ENCODE measurements around the gene CKS2. TPM values are rescaled to one million over a fixed set of nuclear protein-coding genes. Genes with fewer than 3 reads are reported as not detected.
"Not testable (repeated sequence)": the region's sequence is repeated elsewhere in the genome, so short reads cannot be mapped to it uniquely, and the experiment has no call there.

CKS2 gene
- 11.6 TPM for total RNA-seq
- long read RNA-seq, transcript CKS2-201 (3 exons, 613 nt), result major isoform, 6 of 11 reads
- long read RNA-seq, partial matches to known transcripts, result 5 of 11 reads
- long read RNA-seq, other reads (novel, unspliced or antisense), result 0 of 11 reads

- peak; percentile 100 for DNase-seq
- Histone ChIP-seq H3K27ac (replicated peaks) (peak within 1 kb of the TSS; percentile 100), H3K27me3 (ENCODE audit: low read depth) (no peaks in the 10 kb centered on the region), H3K4me1 (peaks cover 37% of the 10 kb centered on the region), H3K36me3 (peaks cover 7% of the 10 kb centered on the region), H3K9me3 (replicated peaks) (no peaks in the 10 kb centered on the region), H3K4me3 (peak within 1 kb of the TSS; percentile 91)
- intact Hi-C loops (cut with micrococcal nuclease), result no loop called here
- peak; percentile 11 for TF ChIP-seq CTCF (IDR thresholded peaks at IDR 0.05; ENCODE audit: borderline replicate concordance)
These were observed at the start of gene CKS2 for GRCh38 chr9:89310475-89311345. TSS of gene CKS2 (plus strand) at chr9:89311195. CDS start at chr9:89311293, 98 bp downstream.

GRCh38 chr9:89273528-89274279 is 37.3 kb upstream of the CKS2 start:
- H3K9me3 ChIP-seq (replicated peaks), result peaks cover 43% of the 10 kb centered on the region
- H3K4me3 ChIP-seq, result no peak overlapping the region
- no peaks in the 10 kb centered on the region for H3K27me3 ChIP-seq (ENCODE audit: low read depth)
- DNase-seq, result no peak
- no peak for TF ChIP-seq CTCF (IDR thresholded peaks at IDR 0.05; ENCODE audit: borderline replicate concordance)
- intact Hi-C loops (cut with micrococcal nuclease), result no loop called here
- H3K27ac ChIP-seq (replicated peaks), result no peak overlapping the region
- no peaks in the 10 kb centered on the region for H3K36me3 ChIP-seq
- H3K4me1 ChIP-seq, result no peaks in the 10 kb centered on the region

GRCh38 chr9:89274838-89275237 is 36.2 kb upstream of the CKS2 start:
- Histone ChIP-seq H3K9me3 (replicated peaks) (peaks cover 43% of the 10 kb centered on the region), H3K4me3 (no peak overlapping the region), H3K27ac (replicated peaks) (no peak overlapping the region), H3K27me3 (ENCODE audit: low read depth) (no peaks in the 10 kb centered on the region), H3K4me1 (no peaks in the 10 kb centered on the region), H3K36me3 (no peaks in the 10 kb centered on the region)
- intact Hi-C loops (cut with micrococcal nuclease), result no loop called here
- TF ChIP-seq CTCF (IDR thresholded peaks at IDR 0.05; ENCODE audit: borderline replicate concordance), result no peak
- no peak for DNase-seq

- H3K27ac ChIP-seq (replicated peaks); H3K27me3 ChIP-seq (ENCODE audit: low read depth); DNase-seq; H3K4me3 ChIP-seq; H3K4me1 ChIP-seq; H3K36me3 ChIP-seq; intact Hi-C loops (cut with micrococcal nuclease): not testable (repeated sequence)
- H3K9me3 ChIP-seq (replicated peaks), result peaks cover 35% of the 10 kb centered on the region
These were observed 35.0 kb upstream of the CKS2 start for GRCh38 chr9:89276040-89276439.

DNA sequence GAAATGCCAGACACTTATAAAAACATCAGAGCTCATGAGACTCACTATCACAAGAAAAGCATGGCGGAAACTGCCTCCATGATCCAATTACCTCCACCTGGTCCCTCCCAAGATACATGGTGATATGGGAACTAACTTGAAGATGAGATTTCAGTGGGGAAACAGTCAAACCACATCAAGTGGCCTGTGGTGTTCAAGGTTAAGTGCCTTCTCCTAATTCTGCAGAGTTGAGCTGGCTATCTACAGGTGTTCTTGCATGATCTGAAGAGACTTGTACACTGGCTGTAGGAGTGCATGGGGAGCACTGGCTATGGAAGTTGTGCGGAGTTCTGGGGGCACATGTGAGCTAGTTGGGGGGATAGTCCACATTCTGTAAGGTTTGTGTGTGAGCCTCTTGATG is 34.0 kb upstream of the CKS2 start:
- no peak overlapping the region for H3K4me3 ChIP-seq
- intact Hi-C loops (cut with micrococcal nuclease), result no loop called here
- TF ChIP-seq CTCF (IDR thresholded peaks at IDR 0.05; ENCODE audit: borderline replicate concordance), result no peak
- peaks cover 32% of the 10 kb centered on the region for H3K9me3 ChIP-seq (replicated peaks)
- no peaks in the 10 kb centered on the region for H3K27me3 ChIP-seq (ENCODE audit: low read depth)
- no peak for DNase-seq
- no peak overlapping the region for H3K27ac ChIP-seq (replicated peaks)
- no peaks in the 10 kb centered on the region for H3K36me3 ChIP-seq
- H3K4me1 ChIP-seq, result no peaks in the 10 kb centered on the region
